Measurements from ENCODE around the gene PPM1B. TPM values are rescaled to one million over a fixed set of nuclear protein-coding genes. Genes with fewer than 3 reads are reported as not detected.
"Not testable (repeated sequence)": the region's sequence is repeated elsewhere in the genome, so short reads cannot be mapped to it uniquely, and the experiment has no call there.

Gene PPM1B
- total RNA-seq, 1 donor from 2014 or later: 33.6 TPM

DNA sequence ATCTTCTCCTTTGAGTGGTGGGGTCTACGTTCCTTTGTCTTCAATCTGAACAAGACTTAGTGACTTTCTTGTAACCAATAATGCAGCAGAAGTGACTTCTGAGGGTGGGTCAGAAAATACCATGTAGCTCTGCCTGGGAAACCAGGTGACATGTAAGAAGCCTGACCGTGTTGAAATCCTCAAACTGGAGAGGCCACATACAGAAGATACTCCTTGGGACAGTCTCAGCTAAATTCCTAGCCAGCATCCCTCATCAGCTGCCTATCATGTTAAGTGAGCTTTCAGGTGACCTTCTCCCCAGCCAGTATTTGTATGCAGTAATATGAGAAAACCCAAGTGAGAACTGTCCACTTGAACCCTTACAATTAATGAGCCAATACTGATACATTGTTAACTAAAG, 27.0 kb downstream of the PPM1B start:
- ATAC-seq (no peak), DNase-seq (ENCODE audit: low spot score) (no peak)

- no peak for DNase-seq (ENCODE audit: low spot score)
These were observed 29.1 kb downstream of the PPM1B start for GRCh38 chr2:44197816-44198215.

GRCh38 chr2:44200011-44200410, 31.3 kb downstream of the PPM1B start:
- no peak for ATAC-seq

More at GRCh38 chr2:44197816-44198215, 29.1 kb downstream of the PPM1B start:
- no peak for ATAC-seq

GRCh38 chr2:44200759-44201158, 32.1 kb downstream of the PPM1B start:
- ATAC-seq (no peak), DNase-seq (ENCODE audit: low spot score) (no peak)

More at GRCh38 chr2:44200011-44200410, 31.3 kb downstream of the PPM1B start:
- no peak for DNase-seq (ENCODE audit: low spot score)

DNA sequence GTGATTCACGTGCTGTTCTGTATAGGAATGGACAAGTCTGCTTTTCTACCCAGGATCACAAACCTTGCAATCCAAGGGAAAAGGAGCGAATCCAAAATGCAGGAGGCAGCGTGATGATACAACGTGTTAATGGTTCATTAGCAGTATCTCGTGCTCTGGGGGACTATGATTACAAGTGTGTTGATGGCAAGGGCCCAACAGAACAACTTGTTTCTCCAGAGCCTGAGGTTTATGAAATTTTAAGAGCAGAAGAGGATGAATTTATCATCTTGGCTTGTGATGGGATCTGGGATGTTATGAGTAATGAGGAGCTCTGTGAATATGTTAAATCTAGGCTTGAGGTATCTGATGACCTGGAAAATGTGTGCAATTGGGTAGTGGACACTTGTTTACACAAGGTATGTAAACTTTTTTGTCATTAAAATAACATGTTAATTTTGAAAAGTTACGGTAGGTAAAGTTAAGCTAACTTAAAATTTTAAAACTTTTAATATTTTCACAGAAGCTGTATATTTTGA, 33.0 kb downstream of the PPM1B start:
- ATAC-seq (no peak), DNase-seq (ENCODE audit: low spot score) (no peak)

- ATAC-seq (no peak), DNase-seq (ENCODE audit: low spot score) (no peak)
These were observed 34.9 kb downstream of the PPM1B start for GRCh38 chr2:44203542-44203941.

- no peak for ATAC-seq
- DNase-seq (ENCODE audit: low spot score): no peak
These were observed 36.5 kb downstream of the PPM1B start for GRCh38 chr2:44205169-44205568.

GRCh38 chr2:44207102-44207501, 38.4 kb downstream of the PPM1B start:
- DNase-seq (ENCODE audit: low spot score): no peak
- ATAC-seq: no peak

DNA sequence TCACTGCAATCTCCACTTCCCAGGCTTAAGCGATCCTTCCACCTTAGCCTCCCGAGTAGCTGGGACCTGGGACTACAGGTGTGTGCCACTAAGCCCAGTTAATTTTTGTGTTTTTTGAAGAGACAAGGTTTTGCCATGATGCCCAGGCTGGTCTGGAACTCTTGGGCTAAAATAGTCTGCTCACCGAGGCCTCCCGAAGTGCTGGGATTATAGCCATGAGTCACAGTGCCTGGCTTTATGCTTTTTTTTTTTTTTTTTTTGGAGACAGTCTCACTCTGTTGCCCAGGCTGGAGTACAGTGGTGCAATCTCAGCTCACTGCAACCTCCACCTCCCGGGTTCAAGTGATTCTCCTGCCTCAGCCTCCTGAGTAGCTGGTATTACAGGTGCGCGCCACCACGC, 39.0 kb downstream of the PPM1B start:
- ATAC-seq; DNase-seq (ENCODE audit: low spot score): not testable (repeated sequence)

DNA sequence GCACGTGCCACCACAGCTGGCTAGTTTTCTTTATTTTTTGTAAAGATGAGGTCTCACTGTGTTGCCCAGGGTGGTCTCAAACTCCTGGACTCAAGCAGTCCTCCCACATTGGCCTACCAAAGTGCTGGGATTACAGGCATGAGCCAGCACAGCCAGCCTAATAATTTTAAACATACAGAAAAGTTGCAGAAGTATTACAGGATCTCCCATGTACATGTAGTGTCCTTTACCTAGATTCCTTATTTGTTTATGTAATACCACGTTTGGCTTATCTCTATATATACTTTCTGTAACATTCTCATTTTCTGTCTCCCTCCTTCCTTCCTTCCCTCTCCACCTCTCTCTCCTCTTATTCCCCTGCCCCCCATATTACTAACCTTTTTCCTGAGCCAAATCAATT, 41.7 kb downstream of the PPM1B start:
- no peak for DNase-seq (ENCODE audit: low spot score)
- ATAC-seq: no peak

GRCh38 chr2:44211183-44211582, 42.5 kb downstream of the PPM1B start:
- ATAC-seq (no peak), DNase-seq (ENCODE audit: low spot score) (no peak)

DNA sequence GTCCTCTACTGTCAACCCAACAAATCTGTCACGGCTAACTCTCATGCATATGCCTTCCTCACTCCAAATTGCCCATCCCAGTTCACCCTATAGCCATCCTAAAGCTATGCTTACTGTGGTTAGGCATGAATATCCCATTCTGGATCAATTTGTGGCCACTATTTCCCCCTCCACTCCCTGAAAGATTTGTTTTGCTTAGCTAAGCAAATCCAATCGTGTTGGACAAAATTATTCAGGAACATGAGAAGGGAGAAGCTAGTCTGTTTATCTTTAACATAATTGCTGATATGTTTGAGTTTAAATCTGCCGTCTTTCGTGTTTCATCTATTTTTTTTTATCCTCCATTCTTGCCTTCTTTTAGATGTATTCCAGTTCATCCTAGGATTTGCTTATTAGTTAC, 43.6 kb downstream of the PPM1B start:
- no peak for DNase-seq (ENCODE audit: low spot score)
- no peak for ATAC-seq

GRCh38 chr2:44215827-44216226, 47.2 kb downstream of the PPM1B start:
- ATAC-seq: peak; percentile 44
- DNase-seq (ENCODE audit: low spot score): no peak

- ATAC-seq: no peak
- DNase-seq (ENCODE audit: low spot score): no peak
These were observed 50.1 kb downstream of the PPM1B start for GRCh38 chr2:44218771-44219170.

DNA sequence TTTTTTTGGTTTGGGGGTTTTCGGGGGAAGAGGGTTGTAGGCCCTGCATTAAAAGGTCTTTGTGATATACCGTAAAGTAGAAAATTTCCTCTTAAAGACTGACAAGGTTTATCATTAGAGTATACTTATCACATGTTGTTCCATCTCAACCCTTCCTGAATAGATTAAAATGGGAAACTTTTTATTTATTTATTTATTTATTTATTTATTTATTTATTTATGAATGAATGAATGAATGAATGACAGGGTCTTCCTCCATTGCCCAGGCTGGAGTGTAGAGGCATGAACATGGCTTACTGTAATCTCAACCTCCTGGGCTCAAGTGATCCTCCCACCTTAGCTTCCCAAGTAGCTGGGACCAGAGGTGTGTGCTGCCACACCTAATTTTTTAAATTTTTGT, 58.1 kb downstream of the PPM1B start:
- ATAC-seq: no peak
- no peak for DNase-seq (ENCODE audit: low spot score)

DNA sequence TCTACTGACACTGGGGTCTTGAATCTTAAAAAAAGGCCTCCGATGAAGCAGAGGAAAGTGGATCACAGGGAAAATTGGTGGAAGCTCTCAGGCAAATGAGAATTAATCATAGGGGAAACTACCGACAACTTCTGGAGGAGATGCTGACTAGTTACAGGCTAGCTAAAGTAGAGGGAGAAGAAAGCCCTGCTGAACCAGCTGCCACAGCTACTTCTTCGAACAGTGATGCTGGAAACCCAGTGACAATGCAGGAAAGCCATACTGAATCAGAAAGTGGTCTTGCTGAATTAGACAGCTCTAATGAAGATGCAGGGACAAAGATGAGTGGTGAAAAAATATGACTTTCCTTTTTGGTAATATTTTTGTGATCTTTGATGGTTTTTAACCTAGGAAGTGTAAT, 61.7 kb downstream of the PPM1B start:
- DNase-seq (ENCODE audit: low spot score): no peak
- no peak for ATAC-seq

- no peak for ATAC-seq
- no peak for DNase-seq (ENCODE audit: low spot score)
These were observed 64.9 kb downstream of the PPM1B start for GRCh38 chr2:44233450-44234128.

GRCh38 chr2:44237221-44237620, 68.5 kb downstream of the PPM1B start:
- DNase-seq (ENCODE audit: low spot score): no peak
- no peak for ATAC-seq

DNA sequence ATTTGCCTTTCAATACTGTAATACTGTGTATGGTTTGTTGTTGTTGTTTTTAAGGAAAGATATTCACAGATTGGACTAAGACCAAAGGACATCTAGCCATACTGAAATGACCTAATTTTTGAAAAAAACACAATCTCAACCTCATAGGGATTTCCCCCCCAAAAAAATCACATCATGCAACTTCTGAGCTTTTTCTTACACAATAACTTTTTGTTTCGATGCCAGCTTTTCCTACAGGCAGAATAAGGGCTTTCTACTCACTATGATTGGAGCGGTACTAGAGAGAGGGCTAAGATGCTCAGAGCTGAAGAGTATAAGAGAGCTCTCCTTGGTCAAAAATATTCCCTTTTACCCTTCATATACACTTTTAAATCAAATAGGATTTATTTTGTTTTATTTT, 74.2 kb downstream of the PPM1B start:
- DNase-seq (ENCODE audit: low spot score): no peak
- ATAC-seq: no peak

DNA sequence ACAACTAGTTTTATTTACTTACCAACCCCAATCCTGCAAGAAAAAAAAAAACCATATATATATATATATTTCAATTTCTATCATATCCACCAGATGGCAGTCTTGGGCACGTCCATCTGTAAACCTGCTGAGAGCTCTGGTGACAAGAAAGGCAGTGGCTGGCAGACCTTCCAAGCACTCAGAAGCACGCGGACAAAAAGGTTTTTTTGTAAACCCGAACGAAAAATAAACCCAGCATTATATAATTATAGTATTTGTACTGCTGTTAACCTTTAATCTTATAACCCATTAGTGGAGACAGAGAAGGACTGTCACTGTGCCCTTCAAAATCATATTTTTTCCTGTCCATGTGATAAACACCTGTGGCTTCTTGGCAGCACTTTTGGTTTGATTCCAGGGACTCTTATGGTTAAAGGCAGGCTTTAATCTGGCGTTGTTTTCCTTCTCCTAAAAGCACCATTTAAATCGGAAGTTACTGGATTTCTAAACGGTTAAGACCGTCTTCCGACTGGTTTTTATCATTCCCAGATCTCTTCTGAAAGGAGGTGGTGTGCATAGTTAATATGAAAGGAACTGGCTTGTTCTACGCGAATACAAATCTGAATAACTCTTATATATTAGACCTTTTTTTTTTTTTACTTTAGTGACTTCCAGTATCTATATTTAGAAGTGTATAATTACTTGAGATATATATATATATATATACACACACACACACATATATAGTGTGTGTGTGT, 75.6 kb downstream of the PPM1B start:
- peak; percentile 91 for ATAC-seq

DNA sequence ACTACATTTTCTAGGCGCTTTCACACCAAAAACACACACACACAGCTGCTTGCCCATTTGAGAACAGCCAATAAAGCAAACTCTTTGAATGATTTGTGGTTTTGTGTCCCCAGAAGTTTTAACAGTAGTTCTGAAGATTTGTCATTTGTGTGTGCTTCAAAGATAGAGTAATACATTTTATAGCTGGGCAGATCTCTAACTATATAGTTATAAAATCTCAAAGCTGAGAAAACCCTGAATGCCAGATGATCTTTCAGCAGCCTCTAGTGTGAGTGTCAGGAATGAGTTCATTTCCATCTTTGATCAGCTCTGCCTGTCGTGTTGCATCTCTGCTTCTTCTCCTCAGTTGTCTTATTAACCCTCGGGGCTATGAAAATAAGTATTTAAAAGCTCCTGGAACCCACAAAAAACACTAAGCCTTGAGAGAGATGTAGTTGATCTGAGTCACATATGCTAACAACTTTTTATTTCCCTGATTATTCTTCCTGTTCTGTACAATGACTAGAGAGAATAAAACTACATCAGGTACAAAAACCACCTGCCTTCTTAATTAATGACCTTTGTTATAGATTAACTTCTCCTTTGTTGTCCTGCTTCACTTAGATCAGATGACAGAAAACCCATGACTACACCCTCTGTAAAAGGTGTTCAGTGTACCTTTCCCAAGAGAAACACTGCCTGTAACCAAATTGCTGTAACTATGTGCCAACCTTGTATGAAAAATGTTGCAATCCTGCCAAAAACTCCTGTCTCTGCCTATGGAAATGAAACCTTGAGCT, 76.6 kb downstream of the PPM1B start:
- DNase-seq (ENCODE audit: low spot score) (no peak), ATAC-seq (peak; percentile 45)

More for the DNA sequence above, 75.6 kb downstream of the PPM1B start:
- DNase-seq (ENCODE audit: low spot score): peak; percentile 68
